ENCODE data around the gene CCNT1. TPM values are rescaled to one million over a fixed set of nuclear protein-coding genes. Genes with fewer than 3 reads are reported as not detected.

Gene CCNT1
- total RNA-seq, 1 experiment from 2014 or later: 69.4 TPM

- Histone ChIP-seq H3K79me2 (ENCODE audit: insufficient read depth, low read length) (peaks cover 71% of the 10 kb centered on the region), H3K9me3 (ENCODE audit: control insufficient read depth in 1 of 2, insufficient read depth in 1 of 2, low read depth in 1 of 2, low read length in 2 of 2) (no peaks in the 10 kb centered on the region), H2AFZ (ENCODE audit: low read depth, low read length, poor library complexity, severe bottlenecking) (no peak overlapping the region), H4K20me1 (ENCODE audit: insufficient read depth) (0 out of 2 replicates have a peak, but pooled peaks cover 2% of the 10 kb centered on the region), H3K9me2 (ENCODE audit: insufficient read depth) (no peaks in the 10 kb centered on the region), H3K27ac (ENCODE audit: low read depth, low read length) (no peak overlapping the region), H3K27me3 (ENCODE audit: insufficient read depth, low read length) (no peaks in the 10 kb centered on the region), H3K4me1 (ENCODE audit: control insufficient read depth in 1 of 2, insufficient read depth in 2 of 2, low read length in 2 of 2) (no peaks in the 10 kb centered on the region), H3K4me3 (replicated peaks in 1 of 2; ENCODE audit: low read depth in 1 of 2, low read length in 2 of 2) (no peak overlapping the region), H3K4me2 (ENCODE audit: low read length) (no peak overlapping the region), H3K9ac (ENCODE audit: low read length) (no peak overlapping the region), H3K36me3 (ENCODE audit: control insufficient read depth in 1 of 2, insufficient read depth in 2 of 2, low read length in 2 of 2) (peaks cover 45 to 62% of the 10 kb centered on the region in 2 experiments)
- TF ChIP-seq RAD21 (IDR thresholded peaks at IDR 0.05; ENCODE audit: low read depth) (no peak), ATF3 (IDR thresholded peaks at IDR 0.05) (no peak), SRF (IDR thresholded peaks at IDR 0.05; ENCODE audit: low read depth) (no peak), CEBPB (IDR thresholded peaks at IDR 0.05; ENCODE audit: low read depth) (no peak), ZBTB33 (IDR thresholded peaks at IDR 0.05; ENCODE audit: extremely low read depth, insufficient replicate concordance, low read length) (no peak), ZNF274 (IDR thresholded peaks at IDR 0.05; ENCODE audit: low read depth, low read length) (no peak), CBX3 (IDR thresholded peaks at IDR 0.05; ENCODE audit: low read depth) (no peak), ELF1 (IDR thresholded peaks at IDR 0.05; ENCODE audit: borderline replicate concordance, low read depth) (no peak), REST (IDR thresholded peaks at IDR 0.05; ENCODE audit: low read depth) (no peak), SIN3A (IDR thresholded peaks at IDR 0.05; ENCODE audit: low read depth) (no peak)
- TF ChIP-seq, protein P1, sequence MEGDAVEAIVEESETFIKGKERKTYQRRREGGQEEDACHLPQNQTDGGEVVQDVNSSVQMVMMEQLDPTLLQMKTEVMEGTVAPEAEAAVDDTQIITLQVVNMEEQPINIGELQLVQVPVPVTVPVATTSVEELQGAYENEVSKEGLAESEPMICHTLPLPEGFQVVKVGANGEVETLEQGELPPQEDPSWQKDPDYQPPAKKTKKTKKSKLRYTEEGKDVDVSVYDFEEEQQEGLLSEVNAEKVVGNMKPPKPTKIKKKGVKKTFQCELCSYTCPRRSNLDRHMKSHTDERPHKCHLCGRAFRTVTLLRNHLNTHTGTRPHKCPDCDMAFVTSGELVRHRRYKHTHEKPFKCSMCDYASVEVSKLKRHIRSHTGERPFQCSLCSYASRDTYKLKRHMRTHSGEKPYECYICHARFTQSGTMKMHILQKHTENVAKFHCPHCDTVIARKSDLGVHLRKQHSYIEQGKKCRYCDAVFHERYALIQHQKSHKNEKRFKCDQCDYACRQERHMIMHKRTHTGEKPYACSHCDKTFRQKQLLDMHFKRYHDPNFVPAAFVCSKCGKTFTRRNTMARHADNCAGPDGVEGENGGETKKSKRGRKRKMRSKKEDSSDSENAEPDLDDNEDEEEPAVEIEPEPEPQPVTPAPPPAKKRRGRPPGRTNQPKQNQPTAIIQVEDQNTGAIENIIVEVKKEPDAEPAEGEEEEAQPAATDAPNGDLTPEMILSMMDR (IDR thresholded peaks at IDR 0.05 in 2 of 3, conservative IDR thresholded peaks at IDR 0.05 in 1 of 3; ENCODE audit: borderline replicate concordance in 1 of 3, insufficient read depth in 1 of 3, low read depth in 2 of 3, low read length in 2 of 3): no peak
- TF ChIP-seq, protein P2, sequence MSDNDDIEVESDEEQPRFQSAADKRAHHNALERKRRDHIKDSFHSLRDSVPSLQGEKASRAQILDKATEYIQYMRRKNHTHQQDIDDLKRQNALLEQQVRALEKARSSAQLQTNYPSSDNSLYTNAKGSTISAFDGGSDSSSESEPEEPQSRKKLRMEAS (IDR thresholded peaks at IDR 0.05): no peak
- BruUV-seq (replicated peaks): no TSS peak
- intact Hi-C loops (cut with micrococcal nuclease): no loop called here
- POLR2A ChIA-PET: no interaction called here
- CTCF ChIA-PET: no interaction called here
- RAD21 ChIA-PET (ENCODE audit: low non-redundant PET in 1 of 2, low total read pairs in 2 of 2, uncharacterized antibody in 2 of 2, unreplicated experiment in 2 of 2): no interaction called here
- no peak for ATAC-seq
- DNase-seq (ENCODE audit: low read depth, low spot score): no peak
These were observed 56.6 kb downstream of the CCNT1 start for GRCh38 chr12:48659863-48660262.
